Mesenchymal stem cell (in vitro differentiated cells and primary cell): ENCODE measurements around the gene PHTF2.

ENCODE experiments used
- DNase-seq: peaks from one replicate; pipeline ENCODE4 v3.0.0-alpha.2; 2013
- H2AFZ ChIP-seq: one replicate; pipeline ENCODE4 v1.6.1; 2013; ENCODE audit warnings: low read depth, mild to moderate bottlenecking, control low read depth, inconsistent platforms, low read length, moderate library complexity
- H2AK5ac ChIP-seq: 2 replicates; pipeline ENCODE4 v1.6.1; 2013; ENCODE audit warnings: low read length, moderate library complexity, mild to moderate bottlenecking, inconsistent platforms; ENCODE audit not compliant: severe bottlenecking
- H2BK120ac ChIP-seq: one replicate; pipeline ENCODE4 v1.6.1; 2013; ENCODE audit warnings: low read depth, mild to moderate bottlenecking, inconsistent platforms, low read length, moderate library complexity
- H2BK12ac ChIP-seq, 2 experiments: one replicate each; pipeline ENCODE4 v1.6.1; 2013; ENCODE audit warnings: inconsistent platforms in 2 of 2, low read length in 2 of 2, mild to moderate bottlenecking in 2 of 2, moderate library complexity in 2 of 2, control low read depth in 1 of 2
- H2BK15ac ChIP-seq: one replicate; pipeline ENCODE4 v1.6.1; 2013; ENCODE audit warnings: mild to moderate bottlenecking, low read depth, inconsistent platforms; ENCODE audit not compliant: poor library complexity, severe bottlenecking
- H2BK5ac ChIP-seq: 2 replicates; pipeline ENCODE4 v1.6.1; 2013; ENCODE audit warnings: low read depth, mild to moderate bottlenecking, low read length, control low read depth, inconsistent platforms; ENCODE audit not compliant: poor library complexity, severe bottlenecking
- H3K14ac ChIP-seq, 2 experiments: one replicate each; pipeline ENCODE4 v1.6.1; 2013; ENCODE audit warnings: inconsistent platforms in 2 of 2, low read length in 2 of 2, control low read depth in 1 of 2, mild to moderate bottlenecking in 1 of 2, moderate library complexity in 1 of 2
- H3K18ac ChIP-seq, 2 experiments: one replicate each; pipeline ENCODE4 v1.6.1; 2013; ENCODE audit warnings: inconsistent platforms in 2 of 2, low read length in 2 of 2, control low read depth in 1 of 2, low read depth in 1 of 2, mild to moderate bottlenecking in 1 of 2
- H3K23ac ChIP-seq, 2 experiments: one replicate each; pipeline ENCODE4 v1.6.1; 2013; ENCODE audit warnings: inconsistent platforms in 2 of 2, low read length in 2 of 2, mild to moderate bottlenecking in 2 of 2, moderate library complexity in 2 of 2, control low read depth in 1 of 2
- H3K27ac ChIP-seq: 2 replicates; pipeline ENCODE4 v1.5.1; 2013; ENCODE audit warnings: mild to moderate bottlenecking, moderate library complexity, low read length, control low read depth, inconsistent platforms; ENCODE audit not compliant: poor library complexity, severe bottlenecking
- H3K27me3 ChIP-seq, 2 experiments: 2 replicates each; pipeline versions ENCODE4 v1.6.1 to v1.7.0; 2013; ENCODE audit warnings: low read length in 2 of 2, mild to moderate bottlenecking in 2 of 2, moderate library complexity in 2 of 2, control low read depth in 1 of 2, inconsistent platforms in 1 of 2; ENCODE audit not compliant: control insufficient read depth in 1 of 2, insufficient read depth in 1 of 2
- H3K36me3 ChIP-seq, 2 experiments: 2 replicates each; pipeline versions ENCODE4 v1.6.1 to v1.7.0; 2013; ENCODE audit warnings: low read length in 2 of 2, control low read depth in 1 of 2, inconsistent platforms in 1 of 2, low read depth in 1 of 2, mild to moderate bottlenecking in 1 of 2; ENCODE audit not compliant: insufficient read depth in 2 of 2, control insufficient read depth in 1 of 2
- H3K4ac ChIP-seq, 2 experiments: one replicate each; pipeline ENCODE4 v1.6.1; 2013; ENCODE audit warnings: inconsistent platforms in 2 of 2, low read length in 2 of 2, mild to moderate bottlenecking in 2 of 2, moderate library complexity in 2 of 2, control low read depth in 1 of 2, low read depth in 1 of 2
- H3K4me1 ChIP-seq: 2 replicates; pipeline ENCODE4 v1.6.1; 2013; ENCODE audit warnings: low read depth, low read length, control low read depth; ENCODE audit not compliant: control insufficient read depth, insufficient read depth
- H3K4me2 ChIP-seq: 2 replicates; pipeline ENCODE4 v1.6.1; 2013; ENCODE audit warnings: low read length, mild to moderate bottlenecking, inconsistent platforms; ENCODE audit not compliant: poor library complexity, severe bottlenecking
- H3K4me3 ChIP-seq, 2 experiments: 2 replicates each; pipeline versions ENCODE4 v1.5.1 to v1.7.0; 2013; ENCODE audit warnings: low read length in 2 of 2, mild to moderate bottlenecking in 2 of 2, control low read depth in 1 of 2, low read depth in 1 of 2; ENCODE audit not compliant: insufficient read depth in 1 of 2
- H3K79me1 ChIP-seq: replicated peaks from 2 replicates; pipeline ENCODE4 v1.6.1; 2013; ENCODE audit warnings: mild to moderate bottlenecking, control low read depth, low read length, inconsistent platforms; ENCODE audit not compliant: poor library complexity, severe bottlenecking
- H3K9ac ChIP-seq: 2 replicates; pipeline ENCODE4 v1.7.0; 2013; ENCODE audit warnings: mild to moderate bottlenecking, low read length, moderate library complexity
- H3K9me3 ChIP-seq: 2 replicates; pipeline ENCODE4 v1.7.0; 2013; ENCODE audit warnings: mild to moderate bottlenecking, low read length; ENCODE audit not compliant: control insufficient read depth
- H4K8ac ChIP-seq: one replicate; pipeline ENCODE4 v1.6.1; 2013; ENCODE audit warnings: inconsistent platforms, mild to moderate bottlenecking, low read length, moderate library complexity
- H4K91ac ChIP-seq: one replicate; pipeline ENCODE4 v1.6.1; 2013; ENCODE audit warnings: mild to moderate bottlenecking, low read length, inconsistent platforms
- whole genome bisulfite sequencing: methylation state at CpG from one replicate; pipeline ENCODE4 v1.1.7; 2013; ENCODE audit warnings: mixed read lengths; 5-methylcytosine and 5-hydroxymethylcytosine counted together

The PHTF2 gene

GRCh38 chr7:77822269-77822668 lies 23.7 kb downstream of the PHTF2 start:
- Histone ChIP-seq H2BK120ac (no peak overlapping the region), H2BK5ac (no peak overlapping the region), H3K27me3 (no peaks in the 10 kb centered on the region), H3K23ac (no peak overlapping the region), H3K14ac (no peak overlapping the region), H3K18ac (no peak overlapping the region), H2AFZ (no peak overlapping the region), H3K4me2 (no peak overlapping the region), H3K4me3 (peak overlapping the region in 1 of 2 experiments; percentile 43), H4K91ac (no peak overlapping the region), H2BK12ac (no peak overlapping the region), H2BK15ac (no peak overlapping the region), H3K36me3 (peaks cover 9 to 18% of the 10 kb centered on the region in 2 experiments), H3K9ac (no peak overlapping the region), H3K9me3 (peaks cover 70% of the 10 kb centered on the region), H3K27ac (no peak overlapping the region), H2AK5ac (no peak overlapping the region), H3K79me1 (peaks cover 33% of the 10 kb centered on the region), H3K4me1 (no peaks in the 10 kb centered on the region), H4K8ac (no peak overlapping the region), H3K4ac (no peak overlapping the region)
- DNase-seq: no peak
- WGBS: 83% methylated on average over 1 of the region's 1 CpG

- Histone ChIP-seq H2AK5ac (no peak overlapping the region), H3K9ac (no peak overlapping the region), H4K8ac (no peak overlapping the region), H3K9me3 (peaks cover 63% of the 10 kb centered on the region), H4K91ac (no peak overlapping the region), H3K4me1 (no peaks in the 10 kb centered on the region), H2BK12ac (no peak overlapping the region), H3K18ac (no peak overlapping the region), H3K4ac (no peak overlapping the region), H3K27ac (no peak overlapping the region), H3K79me1 (peaks cover 36% of the 10 kb centered on the region), H3K36me3 (peaks cover 5 to 18% of the 10 kb centered on the region in 2 experiments), H3K4me2 (no peak overlapping the region), H3K23ac (no peak overlapping the region), H2BK15ac (no peak overlapping the region), H2BK5ac (no peak overlapping the region), H2BK120ac (no peak overlapping the region), H2AFZ (no peak overlapping the region), H3K27me3 (no peaks in the 10 kb centered on the region), H3K4me3 (no peak overlapping the region), H3K14ac (no peak overlapping the region)
- no peak for DNase-seq
- 89% methylated on average over 1 of the region's 2 CpGs for WGBS
These were observed 25.2 kb downstream of the PHTF2 start for GRCh38 chr7:77823787-77824186.

- Histone ChIP-seq H3K9ac (no peak overlapping the region), H2BK120ac (no peak overlapping the region), H3K36me3 (peaks cover 5 to 18% of the 10 kb centered on the region in 2 experiments), H3K27me3 (no peaks in the 10 kb centered on the region), H3K4ac (no peak overlapping the region), H3K27ac (no peak overlapping the region), H3K4me2 (no peak overlapping the region), H3K9me3 (peaks cover 54% of the 10 kb centered on the region), H3K18ac (no peak overlapping the region), H4K8ac (no peak overlapping the region), H2BK5ac (no peak overlapping the region), H3K14ac (no peak overlapping the region), H3K4me3 (no peak overlapping the region), H2BK12ac (no peak overlapping the region), H2AK5ac (no peak overlapping the region), H3K23ac (no peak overlapping the region), H3K79me1 (peaks cover 38% of the 10 kb centered on the region), H4K91ac (no peak overlapping the region), H2BK15ac (no peak overlapping the region), H2AFZ (no peak overlapping the region), H3K4me1 (no peaks in the 10 kb centered on the region)
- no CpG with 5 or more reads among the region's 5 CpGs for WGBS
- DNase-seq: no peak
These were observed 26.1 kb downstream of the PHTF2 start for GRCh38 chr7:77824636-77825035.

DNA sequence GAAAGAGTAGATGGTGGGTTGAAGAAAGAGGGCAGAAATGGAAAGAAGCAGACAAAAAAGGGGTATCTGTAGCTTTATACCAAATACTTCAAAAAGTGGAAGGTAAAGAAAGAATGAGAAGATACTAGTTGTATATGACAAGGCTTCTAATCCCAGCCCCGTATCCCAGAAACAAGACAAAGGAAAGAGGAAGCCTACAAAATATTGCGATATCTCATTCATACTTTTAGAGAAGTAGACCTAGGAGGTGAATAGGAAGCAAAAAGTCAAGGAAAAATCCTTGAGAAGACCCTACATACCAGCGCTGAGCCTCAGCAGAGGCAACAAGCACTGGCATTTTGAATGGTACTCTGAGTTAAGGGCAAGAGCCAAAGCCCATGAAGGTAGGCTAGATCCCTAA lies 26.6 kb downstream of the PHTF2 start:
- H2BK12ac ChIP-seq: no peak overlapping the region
- H3K4ac ChIP-seq: no peak overlapping the region
- WGBS: 100% methylated on average over 1 of the region's 3 CpGs
- DNase-seq: no peak
- H3K14ac ChIP-seq: no peak overlapping the region
- no peak overlapping the region for H2AK5ac ChIP-seq
- no peak overlapping the region for H3K23ac ChIP-seq
- no peaks in the 10 kb centered on the region for H3K4me1 ChIP-seq
- H3K79me1 ChIP-seq: peaks cover 38% of the 10 kb centered on the region
- no peak overlapping the region for H2BK15ac ChIP-seq
- H3K18ac ChIP-seq: no peak overlapping the region
- H3K4me2 ChIP-seq: no peak overlapping the region
- H4K8ac ChIP-seq: no peak overlapping the region
- no peak overlapping the region for H3K9ac ChIP-seq
- peaks cover 4 to 18% of the 10 kb centered on the region in 2 experiments for H3K36me3 ChIP-seq
- H4K91ac ChIP-seq: no peak overlapping the region
- H3K27me3 ChIP-seq: no peaks in the 10 kb centered on the region
- no peak overlapping the region for H2BK120ac ChIP-seq
- no peak overlapping the region for H2AFZ ChIP-seq
- peaks cover 50% of the 10 kb centered on the region for H3K9me3 ChIP-seq
- no peak overlapping the region for H2BK5ac ChIP-seq
- no peak overlapping the region for H3K27ac ChIP-seq
- H3K4me3 ChIP-seq: no peak overlapping the region
